HUES6 (cell line): ENCODE results near the gene ZNF354B.
"Not testable (repeated sequence)": the region's sequence is repeated elsewhere in the genome, so short reads cannot be mapped to it uniquely, and the experiment has no call there.

Experiments
- H3K27ac ChIP-seq: 2 replicates; pipeline ENCODE4 v1.7.0; 2013; ENCODE audit warnings: low read depth, mild to moderate bottlenecking, low read length, inconsistent platforms
- H3K27me3 ChIP-seq: 2 replicates; pipeline ENCODE4 v1.6.1; 2013; ENCODE audit warnings: low read length; ENCODE audit not compliant: control insufficient read depth, insufficient read depth
- H3K36me3 ChIP-seq: 2 replicates; pipeline ENCODE4 v1.6.1; 2013; ENCODE audit warnings: low read length; ENCODE audit not compliant: control insufficient read depth, insufficient read depth
- H3K4me1 ChIP-seq: 2 replicates; pipeline ENCODE4 v1.6.1; 2013; ENCODE audit warnings: low read length; ENCODE audit not compliant: control insufficient read depth, insufficient read depth
- H3K4me3 ChIP-seq: 2 replicates; pipeline ENCODE4 v1.5.1; 2013; ENCODE audit warnings: low read depth, low read length
- H3K9ac ChIP-seq: one replicate; pipeline ENCODE4 v1.6.1; 2013; ENCODE audit warnings: mild to moderate bottlenecking, low read length
- H3K9me3 ChIP-seq: 2 replicates; pipeline ENCODE4 v1.6.1; 2013; ENCODE audit warnings: low read depth, low read length; ENCODE audit not compliant: control insufficient read depth, insufficient read depth

The ZNF354B gene

DNA sequence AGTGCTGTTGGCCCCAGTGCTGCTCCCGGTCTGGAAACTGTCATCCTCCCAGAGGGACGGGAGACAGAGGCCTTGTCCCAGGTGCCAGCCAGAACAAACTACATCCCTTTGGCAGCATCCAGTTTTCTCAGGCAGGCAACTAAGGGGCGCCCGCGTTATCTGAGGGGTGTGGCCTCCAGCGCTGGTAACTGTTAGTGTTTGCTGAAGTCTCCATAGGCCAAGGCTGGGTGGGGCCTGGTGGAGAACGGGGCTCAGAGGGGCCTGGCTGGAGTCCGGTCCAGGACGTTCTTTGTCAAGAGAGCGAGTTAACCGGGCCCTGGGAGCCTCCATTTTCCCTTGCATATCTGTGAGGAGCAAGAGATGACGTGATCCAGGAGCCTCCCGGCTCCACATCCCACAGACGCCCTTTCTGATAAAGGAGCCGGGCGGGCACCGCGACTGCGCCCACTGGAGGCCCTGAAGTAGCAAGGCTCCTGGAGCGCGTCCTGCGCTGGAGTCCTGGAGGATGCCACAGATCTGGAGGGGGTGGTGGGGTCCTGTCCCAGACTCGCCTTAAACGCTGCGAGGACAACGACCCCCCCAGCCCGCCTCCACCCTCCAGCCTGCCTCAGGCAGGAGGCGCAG is 20.9 kb upstream of the ZNF354B start:
- not testable (repeated sequence) for H3K27ac ChIP-seq, H3K9ac ChIP-seq, H3K4me3 ChIP-seq, H3K4me1 ChIP-seq, H3K9me3 ChIP-seq, H3K27me3 ChIP-seq, H3K36me3 ChIP-seq

- no peaks in the 10 kb centered on the region for H3K36me3 ChIP-seq
- H3K9me3 ChIP-seq = peaks cover 2% of the 10 kb centered on the region; the same call in 1 of the 2 replicates
- H3K27ac ChIP-seq = no peak overlapping the region
- no peaks in the 10 kb centered on the region for H3K27me3 ChIP-seq
- no peaks in the 10 kb centered on the region for H3K4me1 ChIP-seq
- H3K9ac ChIP-seq = no peak overlapping the region
- H3K4me3 ChIP-seq = no peak overlapping the region
Observed at GRCh38 chr5:178839319-178839704, 20.4 kb upstream of the ZNF354B start.

- not testable (repeated sequence) for H3K4me3 ChIP-seq, H3K4me1 ChIP-seq, H3K27ac ChIP-seq, H3K9ac ChIP-seq, H3K27me3 ChIP-seq, H3K36me3 ChIP-seq, H3K9me3 ChIP-seq
Observed at GRCh38 chr5:178840399-178840798, 19.4 kb upstream of the ZNF354B start.

- Histone ChIP-seq H3K4me3 (no peak overlapping the region), H3K9ac (no peak overlapping the region), H3K36me3 (no peaks in the 10 kb centered on the region), H3K27me3 (no peaks in the 10 kb centered on the region), H3K9me3 (peaks cover 9% of the 10 kb centered on the region; the same call in 1 of the 2 replicates), H3K4me1 (no peaks in the 10 kb centered on the region), H3K27ac (no peak overlapping the region)
Observed at GRCh38 chr5:178849316-178849715, 10.4 kb upstream of the ZNF354B start.

GRCh38 chr5:178851951-178852350 is 7.8 kb upstream of the ZNF354B start:
- Histone ChIP-seq H3K4me1 (no peaks in the 10 kb centered on the region), H3K9me3 (peaks cover 8% of the 10 kb centered on the region; the same call in 1 of the 2 replicates), H3K9ac (no peak overlapping the region), H3K27ac (no peak overlapping the region), H3K27me3 (no peaks in the 10 kb centered on the region), H3K4me3 (no peak overlapping the region), H3K36me3 (no peaks in the 10 kb centered on the region)

DNA sequence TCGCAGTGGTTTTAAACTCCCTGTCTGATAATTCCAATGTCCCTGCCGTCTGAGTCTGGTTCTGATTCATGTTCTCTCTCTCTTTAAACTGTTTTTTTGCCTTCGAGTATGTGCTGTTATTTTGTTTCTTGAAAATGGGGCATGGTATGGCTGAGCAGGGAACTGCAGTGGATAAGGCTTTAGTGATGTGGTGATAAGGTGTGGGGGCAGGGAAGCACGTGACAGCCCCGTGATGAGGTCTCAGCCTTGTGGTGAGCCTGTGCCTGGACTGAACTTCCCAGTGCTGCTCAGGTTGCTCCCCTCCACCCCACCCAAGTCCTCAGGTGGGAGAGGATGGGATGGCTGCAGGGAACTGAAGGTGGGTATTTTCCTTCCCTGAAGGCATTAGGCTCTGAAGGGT is 5.5 kb upstream of the ZNF354B start:
- H3K9me3 ChIP-seq = peaks cover 4% of the 10 kb centered on the region; the same call in 1 of the 2 replicates
- H3K27ac ChIP-seq = no peak overlapping the region
- no peak overlapping the region for H3K4me3 ChIP-seq
- H3K27me3 ChIP-seq = no peaks in the 10 kb centered on the region
- no peaks in the 10 kb centered on the region for H3K4me1 ChIP-seq
- H3K9ac ChIP-seq = no peak overlapping the region
- no peaks in the 10 kb centered on the region for H3K36me3 ChIP-seq

DNA sequence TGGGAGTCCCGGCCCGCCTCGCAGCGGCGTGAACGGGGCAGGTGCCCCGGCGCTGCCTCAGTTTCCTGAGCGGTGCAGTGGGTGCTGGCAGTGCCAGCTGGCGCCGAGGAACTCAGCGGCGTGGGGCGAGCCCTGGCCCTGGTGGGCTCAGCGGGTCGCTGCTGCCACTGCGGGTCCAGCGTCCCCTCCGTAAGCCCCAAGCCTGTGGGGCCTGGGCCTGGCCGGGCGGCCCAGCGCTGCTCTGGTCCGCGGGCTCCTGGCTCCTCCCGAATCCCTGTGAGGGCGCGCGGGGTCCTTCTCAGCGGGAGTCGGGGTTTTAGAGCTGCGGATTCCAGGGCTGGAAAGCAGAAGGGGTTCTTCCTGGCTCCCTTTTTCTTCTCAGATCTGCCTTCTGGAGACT is 862 bp downstream of the ZNF354B start:
- not testable (repeated sequence) for H3K4me1 ChIP-seq
- peak overlapping the region; percentile 61 for H3K4me3 ChIP-seq
- H3K9ac ChIP-seq = peak overlapping the region; percentile 75

DNA sequence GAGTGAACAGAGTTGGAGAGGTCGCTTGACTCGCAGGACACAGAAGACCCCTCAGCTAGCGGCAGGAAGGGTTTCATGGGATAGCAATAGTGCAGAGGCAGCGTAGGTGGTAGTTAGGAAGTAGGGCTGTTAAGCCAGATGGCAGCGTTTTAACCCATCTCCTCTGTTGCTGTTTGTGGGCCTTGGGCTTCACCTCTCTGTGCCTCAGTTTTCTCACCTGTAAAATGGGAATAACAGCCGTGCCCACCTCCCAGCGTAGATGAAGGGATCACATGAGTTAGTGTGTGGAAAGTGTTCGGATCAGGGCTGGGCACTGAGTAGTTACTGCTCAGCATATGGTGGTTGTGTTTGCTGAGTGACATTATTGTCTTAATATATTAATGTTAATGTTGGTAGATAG is 1.9 kb downstream of the ZNF354B start:
- Histone ChIP-seq H3K9ac (no peak overlapping the region), H3K4me1 (no peaks in the 10 kb centered on the region), H3K9me3 (no peaks in the 10 kb centered on the region; the same call in 1 of the 2 replicates), H3K27me3 (no peaks in the 10 kb centered on the region), H3K4me3 (no peak overlapping the region), H3K27ac (no peak overlapping the region), H3K36me3 (peaks cover 41% of the 10 kb centered on the region)

More for the DNA sequence above, 862 bp downstream of the ZNF354B start:
- not testable (repeated sequence) for H3K9me3 ChIP-seq, H3K27me3 ChIP-seq, H3K27ac ChIP-seq
- H3K36me3 ChIP-seq = peaks cover 31% of the 10 kb centered on the region

- Histone ChIP-seq H3K4me1 (no peaks in the 10 kb centered on the region), H3K9ac (no peak overlapping the region), H3K27ac (no peak overlapping the region), H3K36me3 (peaks cover 83% of the 10 kb centered on the region), H3K4me3 (no peak overlapping the region), H3K27me3 (no peaks in the 10 kb centered on the region), H3K9me3 (peaks cover 11% of the 10 kb centered on the region; the same call in 1 of the 2 replicates)
Observed at GRCh38 chr5:178866946-178867345, 7.2 kb downstream of the ZNF354B start.

DNA sequence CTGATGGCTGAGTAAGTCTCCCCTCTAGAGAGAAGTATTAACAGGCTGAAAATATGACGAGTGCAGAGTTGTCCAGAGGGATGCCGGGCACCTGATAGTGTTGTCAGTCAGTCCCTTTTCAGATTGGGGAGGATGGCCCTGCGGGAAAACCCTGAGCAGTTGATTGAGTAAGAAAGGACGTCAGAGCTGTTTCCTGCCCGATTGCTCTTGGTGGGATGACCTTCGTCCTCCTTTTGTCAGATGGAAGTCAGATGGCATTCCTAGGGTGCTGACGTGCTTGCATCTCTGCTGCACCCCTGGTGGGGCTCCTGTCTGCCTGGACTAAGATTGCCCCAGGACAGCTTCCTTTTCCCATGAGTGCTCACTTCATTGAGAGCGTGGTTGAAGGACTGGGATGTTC is 9.8 kb downstream of the ZNF354B start:
- H3K9ac ChIP-seq = no peak overlapping the region
- H3K36me3 ChIP-seq = peaks cover 86% of the 10 kb centered on the region
- no peaks in the 10 kb centered on the region for H3K4me1 ChIP-seq
- H3K4me3 ChIP-seq = no peak overlapping the region
- H3K9me3 ChIP-seq = peaks cover 29% of the 10 kb centered on the region; the same call in 1 of the 2 replicates
- H3K27ac ChIP-seq = no peak overlapping the region
- no peaks in the 10 kb centered on the region for H3K27me3 ChIP-seq

DNA sequence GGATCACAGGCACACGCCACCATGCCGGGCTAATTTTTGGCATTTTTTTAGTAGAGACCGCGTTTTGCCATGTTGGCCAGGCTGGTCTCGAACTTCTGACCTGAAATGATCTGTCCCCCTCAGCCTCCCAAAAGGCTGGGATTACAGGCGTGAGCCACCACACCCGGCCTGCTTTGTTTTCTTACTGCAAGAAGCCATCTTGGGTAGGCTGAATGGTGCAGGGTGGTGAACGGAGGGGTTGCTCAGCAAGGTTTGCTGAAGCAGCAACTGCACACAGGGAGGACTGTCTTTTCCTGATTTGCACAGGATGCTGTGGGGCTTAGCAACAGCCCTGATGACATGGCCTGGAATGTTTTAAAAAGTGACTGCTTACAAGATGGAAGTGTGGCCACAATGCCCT is 10.7 kb downstream of the ZNF354B start:
- peaks cover 36% of the 10 kb centered on the region for H3K9me3 ChIP-seq
- peaks cover 88% of the 10 kb centered on the region for H3K36me3 ChIP-seq
- H3K4me1 ChIP-seq = no peaks in the 10 kb centered on the region
- H3K27ac ChIP-seq = no peak overlapping the region
- H3K9ac ChIP-seq = no peak overlapping the region
- no peaks in the 10 kb centered on the region for H3K27me3 ChIP-seq
- no peak overlapping the region for H3K4me3 ChIP-seq
